Right lobe of liver (tissue), 4 donors: ENCODE measurements around the gene MAPKAPK2.

Source experiments
- CTCF ChIP-seq, 4 donors: fragments of 200-600 bp in 3 of 4; fragments of 450-650 bp in 1 of 4; IDR thresholded peaks; one replicate each; pipeline versions ENCODE4 v1.5.1 to v1.8.0; 2016 to 2022; ENCODE audit warnings: antibody characterized with exemption in 4 of 4, mild to moderate bottlenecking in 2 of 4
- POLR2A ChIP-seq: fragments of 450-650 bp; IDR thresholded peaks from one replicate; pipeline ENCODE4 v1.6.1; 2017; ENCODE audit warnings: antibody characterized with exemption, mild to moderate bottlenecking
- donor health status: DM: no; HTN: no; CAD: no.
- donor health status: DM: no; HTN: no; CAD: no.
- donor health status: DM: no; HTN: yes; CAD: no.

GRCh38 chr1:206657751-206658150 lies 27.0 kb upstream of the MAPKAPK2 start:
- TF ChIP-seq POLR2A = no peak
- TF ChIP-seq CTCF (IDR thresholded peaks at IDR 0.05) = no peak
